H54 (cell line): ENCODE results near the gene GJC3.
"Not testable (repeated sequence)": the region's sequence is repeated elsewhere in the genome, so short reads cannot be mapped to it uniquely, and the experiment has no call there.

Experiments
- DNase-seq: peaks from one replicate; pipeline ENCODE4 v3.0.0; 2011; ENCODE audit warnings: low spot score, mixed read lengths; ENCODE audit not compliant: insufficient read length
- FAIRE-seq: peaks from 3 replicates; lab custom pipeline; 2011; peaks lifted over from hg19 to GRCh38; lab: Jason Lieb, UNC
- POLR2A ChIP-seq: IDR thresholded peaks from 2 replicates; pipeline ENCODE4 v1.6.1; 2011; ENCODE audit warnings: low read depth, mild to moderate bottlenecking, low read length

Gene GJC3

GRCh38 chr7:99949645-99950228, 20.3 kb upstream of the GJC3 start:
- no peak for TF ChIP-seq POLR2A
- no peak for FAIRE-seq

GRCh38 chr7:99947608-99948007, 18.2 kb upstream of the GJC3 start:
- TF ChIP-seq POLR2A, result no peak
- FAIRE-seq (no peak), DNase-seq (no peak)

More at GRCh38 chr7:99949645-99950228, 20.3 kb upstream of the GJC3 start:
- DNase-seq, result no peak

- no peak for FAIRE-seq
- DNase-seq, result no peak
- TF ChIP-seq POLR2A, result no peak
Observed at GRCh38 chr7:99944497-99945070, 15.2 kb upstream of the GJC3 start.

- no peak for TF ChIP-seq POLR2A
- no peak for FAIRE-seq
- no peak for DNase-seq
Observed at GRCh38 chr7:99943641-99944496, 14.4 kb upstream of the GJC3 start.

GRCh38 chr7:99938296-99938695, 8.9 kb upstream of the GJC3 start:
- DNase-seq (no peak), FAIRE-seq (no peak)
- TF ChIP-seq POLR2A, result no peak

GRCh38 chr7:99935009-99935408, 5.6 kb upstream of the GJC3 start:
- not testable (repeated sequence) for FAIRE-seq, DNase-seq

- no peak for TF ChIP-seq POLR2A
- FAIRE-seq (no peak), DNase-seq (no peak)
Observed at GRCh38 chr7:99930376-99930775, 956 bp upstream of the GJC3 start.

GRCh38 chr7:99929730-99930053, 272 bp upstream of the GJC3 start:
- FAIRE-seq (no peak), DNase-seq (no peak)
- TF ChIP-seq POLR2A, result no peak

- FAIRE-seq, result no peak
- no peak for TF ChIP-seq POLR2A
Observed at GRCh38 chr7:99928188-99928587, 1.2 kb downstream of the GJC3 start.

GRCh38 chr7:99927536-99927935, 1.9 kb downstream of the GJC3 start:
- DNase-seq (no peak), FAIRE-seq (no peak)
- no peak for TF ChIP-seq POLR2A

More at GRCh38 chr7:99928188-99928587, 1.2 kb downstream of the GJC3 start:
- no peak for DNase-seq

GRCh38 chr7:99926321-99926720, 3.1 kb downstream of the GJC3 start:
- TF ChIP-seq POLR2A, result no peak
- FAIRE-seq, result no peak
- no peak for DNase-seq

GRCh38 chr7:99923200-99923599, 6.2 kb downstream of the GJC3 start:
- TF ChIP-seq POLR2A, result no peak
- FAIRE-seq (no peak), DNase-seq (no peak)

- DNase-seq (no peak), FAIRE-seq (no peak)
- TF ChIP-seq POLR2A, result no peak
Observed at GRCh38 chr7:99920149-99920548, 9.3 kb downstream of the GJC3 start.

GRCh38 chr7:99919814-99920112, 9.7 kb downstream of the GJC3 start:
- no peak for TF ChIP-seq POLR2A
- FAIRE-seq (no peak), DNase-seq (no peak)
